ENCODE data around the gene PROM2. TPM values are rescaled to one million over a fixed set of nuclear protein-coding genes. Genes with fewer than 3 reads are reported as not detected.

The PROM2 gene
- polyA plus RNA-seq, 3 donors, result 26.4 to 42.8 (median 28.8) TPM

DNA sequence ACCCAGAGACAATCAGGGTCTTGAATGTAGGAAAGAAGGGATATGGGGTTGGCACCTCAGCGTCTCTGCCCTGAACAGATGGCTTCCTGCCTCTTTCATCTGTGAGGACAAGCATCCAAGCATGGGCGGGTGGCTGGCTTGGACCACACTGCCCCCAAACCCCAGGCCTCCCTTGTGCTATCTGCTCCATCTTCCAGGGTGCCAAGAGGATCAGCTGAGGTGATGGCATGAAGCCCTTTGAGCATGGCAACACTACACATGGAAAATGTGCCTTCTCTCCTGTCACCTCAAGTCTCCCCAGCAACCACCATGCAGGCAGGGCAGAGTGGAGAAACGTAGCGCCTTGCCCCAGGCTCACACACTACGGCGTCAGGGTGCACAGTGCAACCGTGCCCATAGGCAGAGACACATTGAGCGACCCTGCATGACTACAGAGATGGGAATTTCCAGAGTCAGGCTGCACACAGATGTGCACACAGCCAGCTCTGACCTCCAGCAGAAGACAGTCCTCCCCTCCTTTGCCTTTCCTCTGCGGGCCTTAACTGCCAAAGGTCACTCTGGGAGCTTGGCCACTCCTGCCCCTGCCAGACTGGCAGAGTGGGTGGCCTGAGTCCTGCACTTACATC, 24.4 kb downstream of the PROM2 start:
- no peak for DNase-seq (ENCODE audit: extremely low read depth in 1 of 11, low read depth in 9 of 11, low spot score in 4 of 11)

DNA sequence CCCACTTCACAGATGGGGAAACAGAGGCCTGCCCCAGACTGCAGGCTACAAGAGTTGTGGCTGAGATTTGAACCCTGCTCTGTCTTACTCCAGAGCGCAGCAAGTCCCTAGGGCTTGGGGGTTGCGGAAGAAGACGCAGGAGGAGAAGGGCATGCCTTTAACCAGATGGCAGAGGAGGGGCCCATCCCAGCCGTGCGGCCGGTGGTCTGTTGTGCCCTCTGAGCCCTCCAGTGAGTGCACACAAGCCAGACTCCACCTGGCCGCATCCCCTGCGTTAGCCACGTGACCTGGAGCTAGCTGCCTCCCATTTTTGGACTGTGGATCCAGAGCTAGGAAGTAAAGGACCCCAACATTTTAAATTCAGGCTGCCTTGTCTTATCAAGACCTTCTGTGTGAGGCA, 25.7 kb downstream of the PROM2 start:
- DNase-seq (ENCODE audit: extremely low read depth in 1 of 11, low read depth in 9 of 11, low spot score in 4 of 11), result no peak

DNA sequence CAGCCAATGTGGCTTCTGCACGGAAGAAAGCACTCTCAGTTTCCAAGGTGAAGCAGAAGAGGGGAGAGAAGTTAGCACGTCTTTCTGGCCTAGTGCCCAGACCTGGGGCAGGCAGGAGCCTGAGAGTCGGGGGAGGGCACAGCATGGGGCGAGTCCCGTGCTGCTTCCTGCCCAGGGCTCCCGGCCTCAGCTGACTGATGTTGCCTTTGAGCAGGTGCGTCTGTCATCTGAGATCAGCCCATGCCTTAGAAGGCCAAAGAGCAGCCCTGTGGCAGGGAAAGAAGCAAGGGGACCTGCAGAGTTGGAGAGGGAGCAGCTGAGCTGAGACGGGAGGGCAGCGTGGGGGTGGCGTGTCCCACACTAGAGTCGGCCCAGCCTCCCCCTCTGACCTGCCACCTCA, 26.2 kb downstream of the PROM2 start:
- DNase-seq (ENCODE audit: extremely low read depth in 1 of 11, low read depth in 9 of 11, low spot score in 4 of 11), result no peak

DNA sequence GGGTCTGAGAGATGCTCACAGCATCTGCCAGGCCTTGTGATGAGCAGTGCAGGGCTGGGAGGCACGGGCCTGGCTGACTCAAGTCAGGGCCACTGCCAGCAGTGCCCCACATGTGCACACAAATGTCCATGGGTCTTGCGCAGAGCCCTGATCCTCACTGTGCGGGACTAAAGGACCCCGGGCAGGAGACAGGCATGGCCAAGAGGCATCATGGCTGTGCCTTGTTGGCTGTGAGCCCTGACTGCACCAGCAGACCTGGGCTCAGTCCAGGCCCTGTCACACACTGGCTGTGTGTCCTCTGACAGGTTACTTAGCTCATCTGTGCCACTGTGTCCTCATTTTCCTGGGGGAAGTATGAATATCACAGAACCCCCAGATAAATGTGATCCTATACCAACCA, 26.9 kb downstream of the PROM2 start:
- no peak for DNase-seq (ENCODE audit: extremely low read depth in 1 of 11, low read depth in 9 of 11, low spot score in 4 of 11)

DNA sequence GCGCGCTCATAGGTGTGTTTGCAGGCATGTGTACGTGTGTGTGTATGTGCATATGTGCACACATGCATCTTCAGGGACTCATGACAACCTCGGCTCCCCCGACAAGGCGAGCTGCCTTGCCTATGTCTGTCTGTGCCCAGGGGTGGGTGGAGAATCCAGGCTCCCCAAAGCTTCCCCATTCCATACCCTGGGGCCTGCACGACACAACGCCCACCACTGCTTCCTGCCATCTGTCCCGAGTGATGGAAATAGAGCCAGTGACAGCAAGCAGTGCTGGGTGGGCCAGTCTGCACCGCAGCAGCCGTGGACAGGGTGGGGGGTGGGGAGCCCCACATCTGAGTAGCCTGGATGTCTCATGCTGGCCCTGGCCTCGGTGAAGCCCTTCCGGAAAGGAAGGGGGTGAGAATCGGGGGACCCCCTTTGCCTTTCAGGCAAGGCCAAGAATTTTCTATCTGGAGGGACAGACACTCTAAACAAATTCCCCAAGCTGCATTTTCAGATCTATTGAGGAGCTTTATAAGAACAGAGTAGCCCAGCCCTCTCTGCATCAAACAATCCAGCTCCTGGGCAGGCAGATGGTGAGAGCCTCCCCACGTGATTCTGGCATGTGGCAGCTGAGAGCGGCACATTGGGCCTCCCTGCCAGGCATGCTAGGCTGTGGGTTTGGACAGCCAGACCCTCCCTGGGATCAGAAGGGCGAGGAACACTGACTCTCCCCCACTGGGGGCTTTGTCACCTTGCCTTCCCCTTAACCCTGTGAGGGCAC, 27.8 kb downstream of the PROM2 start:
- no peak for DNase-seq (ENCODE audit: extremely low read depth in 1 of 11, low read depth in 9 of 11, low spot score in 4 of 11)

DNA sequence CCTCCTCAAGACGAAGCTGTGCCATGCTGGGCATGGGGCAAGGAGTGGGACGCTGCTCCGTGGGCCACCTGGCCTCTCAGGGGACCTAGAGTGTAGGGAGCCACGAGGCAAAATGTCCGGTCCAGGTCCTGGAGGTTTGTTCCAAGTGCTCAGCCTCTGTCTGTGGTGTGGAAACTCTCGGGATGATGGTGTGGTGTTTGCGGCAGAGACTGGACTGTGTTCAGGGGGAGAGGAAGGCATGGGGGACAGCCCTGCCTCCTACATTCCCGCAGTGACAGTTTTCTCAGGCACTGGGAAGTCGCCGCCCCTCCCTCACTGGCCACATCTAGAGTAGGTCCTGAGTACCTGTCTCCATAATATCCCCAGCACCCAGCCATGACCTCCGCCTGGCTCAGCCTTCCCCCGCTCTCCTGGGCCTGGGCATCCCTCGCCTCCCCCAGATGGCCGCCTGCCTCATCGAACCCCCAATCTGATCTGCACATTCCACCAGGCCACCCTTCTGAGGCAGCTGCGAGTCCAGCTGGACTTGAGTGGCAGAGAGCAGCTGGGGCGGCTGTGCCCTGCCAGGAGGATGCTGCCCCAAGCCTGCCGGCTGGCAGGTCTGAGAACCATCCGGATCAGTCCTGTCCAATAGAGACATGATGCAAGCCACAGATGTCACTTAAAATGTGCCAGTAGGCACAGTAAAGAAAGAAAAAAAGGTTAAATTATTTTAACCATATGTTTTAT, 29.1 kb downstream of the PROM2 start:
- DNase-seq (ENCODE audit: extremely low read depth in 1 of 11, low read depth in 9 of 11, low spot score in 4 of 11), result no peak

DNA sequence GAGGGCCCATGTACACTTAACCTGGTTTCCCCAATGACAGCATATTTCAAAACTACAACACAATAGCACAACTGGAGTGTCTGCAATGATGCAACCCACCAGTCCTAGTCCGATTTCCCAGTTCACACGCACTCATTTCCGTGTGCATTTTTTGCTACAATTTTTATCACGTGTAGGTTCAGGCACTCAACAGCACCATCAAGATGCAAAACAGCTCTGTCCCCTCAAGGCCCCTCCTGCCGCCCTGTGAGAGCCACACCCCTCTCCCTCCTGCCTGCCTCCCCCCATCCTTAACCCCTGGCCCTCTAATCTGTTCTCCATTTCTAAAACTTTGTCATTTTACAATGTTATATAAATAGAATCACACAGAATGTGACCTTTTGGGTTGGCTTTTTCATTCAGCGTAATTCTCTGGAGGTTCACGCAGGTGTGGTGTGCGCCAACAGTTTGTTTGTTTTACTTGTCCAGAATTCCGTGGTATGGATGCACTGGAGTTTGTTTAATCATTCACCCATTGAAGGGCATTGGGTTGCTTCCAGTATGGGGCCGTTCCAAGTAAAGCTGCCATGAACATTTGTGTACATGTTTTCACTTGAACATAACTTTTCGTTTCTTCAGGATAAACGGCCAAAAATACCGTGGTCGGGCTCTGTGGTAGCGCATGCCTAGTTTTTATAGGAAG, 31.3 kb downstream of the PROM2 start:
- no peak for DNase-seq (ENCODE audit: extremely low read depth in 1 of 11, low read depth in 9 of 11, low spot score in 4 of 11)

DNA sequence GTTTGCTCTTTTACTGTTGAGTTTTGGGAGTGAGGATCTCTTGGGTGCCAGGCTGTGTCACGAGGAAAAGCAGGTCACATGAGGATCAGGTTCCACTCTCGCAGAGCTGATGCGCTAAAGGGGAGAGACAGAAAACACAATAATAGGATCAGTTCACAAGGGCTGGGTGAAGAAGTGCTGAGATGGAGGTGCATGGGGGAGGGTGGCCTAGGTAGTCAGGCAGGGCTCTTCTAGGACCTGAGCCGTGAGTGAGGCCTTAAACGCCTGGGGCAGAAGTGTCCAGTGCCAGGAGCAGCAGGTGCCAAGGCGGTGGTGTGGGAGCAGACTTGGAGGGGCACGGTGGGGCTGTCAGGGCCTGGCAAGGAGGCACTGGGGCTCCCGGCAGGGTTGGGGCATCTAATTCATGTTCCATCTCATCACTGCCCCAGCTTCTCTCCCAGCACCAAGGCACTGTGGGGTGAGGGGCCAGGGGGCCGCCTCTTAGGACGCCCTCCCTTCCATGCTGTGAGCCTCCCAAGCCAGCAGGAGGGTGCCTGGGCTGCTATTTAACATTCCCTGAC, 32.2 kb downstream of the PROM2 start:
- DNase-seq (ENCODE audit: extremely low read depth in 1 of 11, low read depth in 9 of 11, low spot score in 4 of 11), result no peak

DNA sequence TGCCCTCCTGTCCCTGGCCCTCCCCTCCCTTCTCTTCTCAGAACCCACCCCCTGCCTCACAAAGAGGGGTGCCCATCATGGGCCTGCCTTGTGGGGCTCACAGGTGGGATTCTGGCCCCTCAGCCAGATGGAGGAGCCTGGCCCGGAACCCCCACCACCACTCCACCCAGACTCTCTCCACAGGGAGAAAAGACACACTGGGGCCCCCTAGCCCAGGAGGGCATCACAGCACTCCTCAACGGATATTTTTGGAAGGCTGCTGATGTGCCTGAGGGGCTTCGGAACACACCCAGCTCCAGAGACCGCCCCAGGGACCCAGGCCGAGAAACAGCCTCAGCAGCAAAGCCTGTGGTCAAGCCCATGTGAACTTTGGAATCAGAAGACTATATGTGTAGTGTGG, 32.8 kb downstream of the PROM2 start:
- no peak for DNase-seq (ENCODE audit: extremely low read depth in 1 of 11, low read depth in 9 of 11, low spot score in 4 of 11)

DNA sequence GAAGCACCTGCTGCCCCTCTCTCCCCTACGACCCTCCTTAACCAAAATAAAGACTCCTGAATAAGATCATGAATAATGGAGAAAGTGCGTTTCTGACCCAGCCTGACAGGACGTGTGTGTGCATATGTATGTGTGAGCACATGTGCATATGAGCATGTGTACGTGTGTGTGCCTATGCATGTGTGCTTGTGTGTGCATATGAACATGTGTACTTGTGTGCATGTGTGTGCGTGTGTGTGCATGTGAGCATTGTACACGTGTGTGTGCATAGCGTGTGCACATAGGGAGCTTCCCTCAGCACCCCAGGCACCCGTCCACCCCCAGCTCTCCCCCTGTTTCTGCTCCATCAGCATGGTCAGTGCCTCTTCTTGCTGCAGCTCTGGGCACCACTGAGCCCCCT, 33.6 kb downstream of the PROM2 start:
- DNase-seq (ENCODE audit: extremely low read depth in 1 of 11, low read depth in 9 of 11, low spot score in 4 of 11), result no peak

DNA sequence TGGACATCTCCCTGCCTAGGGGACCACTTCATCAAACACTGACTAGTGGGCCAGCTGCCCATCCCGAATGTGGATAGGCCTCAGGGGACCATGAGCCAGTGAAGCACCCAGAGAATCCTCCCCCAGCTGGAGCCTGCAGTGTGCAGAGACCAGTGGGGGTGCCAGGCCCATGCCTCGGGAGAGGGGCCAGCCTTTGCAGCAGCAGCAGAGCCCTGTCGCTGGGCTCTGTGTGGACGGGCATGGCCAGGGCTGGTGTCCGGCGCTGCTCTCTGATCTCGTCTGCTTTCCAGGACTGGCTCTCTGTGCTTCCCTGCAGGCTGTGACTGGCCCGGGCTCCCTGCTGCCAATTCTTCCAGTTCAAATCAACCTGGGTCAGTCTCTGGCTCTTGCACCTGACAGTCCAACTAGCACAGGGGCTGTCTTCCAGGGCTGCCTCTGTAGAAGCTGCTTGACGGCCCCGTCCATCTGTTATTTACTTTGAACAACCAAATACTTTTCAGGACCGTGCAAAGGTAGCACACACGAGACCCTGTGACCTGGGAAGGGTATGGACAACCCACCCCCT, 34.3 kb downstream of the PROM2 start:
- DNase-seq (ENCODE audit: extremely low read depth in 1 of 11, low read depth in 9 of 11, low spot score in 4 of 11), result no peak

DNA sequence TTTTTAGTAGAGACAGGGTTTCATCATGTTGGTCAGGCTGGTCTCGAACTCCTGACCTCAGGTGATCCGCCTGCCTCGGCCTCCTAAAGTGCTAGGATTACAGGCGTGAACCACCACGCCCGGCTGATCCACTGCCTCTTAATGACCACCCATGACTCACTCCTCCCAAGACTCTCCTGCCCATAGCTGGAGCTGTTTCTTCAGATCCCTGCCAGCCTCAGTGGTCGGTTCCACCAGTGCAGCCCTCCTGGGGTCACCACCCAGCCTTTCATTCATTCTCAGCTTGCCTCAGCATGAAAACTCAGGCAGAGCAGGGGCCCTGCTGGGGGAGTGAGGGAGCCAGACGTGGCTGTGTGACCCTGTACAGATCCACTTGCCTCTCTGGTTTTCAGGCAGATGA, 35.4 kb downstream of the PROM2 start:
- DNase-seq (ENCODE audit: extremely low read depth in 1 of 11, low read depth in 9 of 11, low spot score in 4 of 11), result no peak

DNA sequence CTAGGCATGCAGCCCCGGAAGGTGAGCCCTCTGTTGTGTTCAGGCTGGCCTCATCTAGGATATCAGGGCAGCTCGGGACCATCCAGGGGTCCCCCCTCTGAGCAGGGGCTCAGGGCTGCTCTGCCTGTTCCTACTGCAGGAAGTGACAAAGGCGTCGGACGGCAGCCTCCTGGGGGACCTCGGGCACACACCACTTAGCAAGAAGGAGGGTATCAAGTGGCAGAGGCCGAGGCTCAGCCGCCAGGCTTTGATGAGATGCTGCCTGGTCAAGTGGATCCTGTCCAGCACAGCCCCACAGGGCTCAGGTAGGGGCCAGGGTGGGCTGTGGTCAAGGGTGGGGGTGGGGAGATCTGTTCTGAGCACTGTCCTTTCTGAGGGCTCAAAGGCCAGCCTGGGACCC, 36.0 kb downstream of the PROM2 start:
- DNase-seq (ENCODE audit: extremely low read depth in 1 of 11, low read depth in 9 of 11, low spot score in 4 of 11), result no peak

DNA sequence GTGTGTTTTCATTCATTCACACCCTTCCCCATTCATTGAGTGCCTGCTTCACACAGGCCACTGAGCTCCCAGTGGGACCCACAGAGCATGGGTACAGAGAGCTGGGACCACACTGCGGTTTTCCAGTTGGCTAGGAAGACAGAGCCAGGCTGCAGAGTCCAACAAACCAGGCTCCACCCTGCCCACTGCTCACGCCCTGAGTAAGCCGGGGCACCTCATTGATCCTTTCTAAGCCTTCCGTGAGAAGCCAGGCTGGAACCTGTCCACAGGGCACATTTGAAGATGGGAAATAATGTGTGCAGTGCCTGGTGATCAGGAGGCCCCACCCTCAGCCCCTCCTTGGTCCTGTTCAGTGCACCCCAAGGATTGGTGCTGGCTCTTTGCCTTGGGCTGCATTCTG, 36.4 kb downstream of the PROM2 start:
- no peak for DNase-seq (ENCODE audit: extremely low read depth in 1 of 11, low read depth in 9 of 11, low spot score in 4 of 11)

DNA sequence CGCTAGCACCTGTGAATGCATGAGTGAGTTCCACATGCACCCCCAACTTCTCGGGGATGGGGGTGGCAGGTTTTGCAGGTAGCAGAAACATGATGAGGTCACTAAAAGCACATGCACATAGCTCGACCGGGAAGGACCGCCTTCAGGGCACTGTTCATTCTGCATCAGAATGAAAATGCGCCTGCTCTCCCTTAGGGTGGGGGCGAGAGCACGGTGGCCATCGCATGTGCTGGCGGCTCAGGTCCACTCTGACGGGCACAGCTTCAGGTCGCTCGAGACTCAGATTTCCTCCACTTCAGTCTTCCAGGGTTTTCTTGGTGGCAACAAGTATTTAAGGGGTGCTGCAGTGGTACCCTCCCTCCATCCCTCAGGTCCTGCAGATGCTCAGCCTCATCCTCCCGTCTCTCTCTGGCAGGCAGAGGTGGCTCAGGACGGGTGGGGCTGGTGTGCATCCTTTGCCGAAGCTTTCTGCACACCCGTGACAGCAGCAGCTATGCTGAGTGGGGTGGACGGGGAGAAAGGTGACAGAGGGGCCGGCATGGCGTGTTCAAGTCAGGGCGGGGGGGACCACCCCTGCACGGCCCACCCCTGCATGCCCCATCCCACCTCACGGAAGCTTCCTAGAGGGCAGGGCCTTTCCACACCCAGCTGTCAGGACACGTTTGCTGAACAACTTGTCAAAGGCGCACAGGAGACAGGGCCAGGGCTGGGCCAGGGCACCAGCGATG, 37.7 kb downstream of the PROM2 start:
- DNase-seq (ENCODE audit: extremely low read depth in 1 of 11, low read depth in 9 of 11, low spot score in 4 of 11), result no peak

DNA sequence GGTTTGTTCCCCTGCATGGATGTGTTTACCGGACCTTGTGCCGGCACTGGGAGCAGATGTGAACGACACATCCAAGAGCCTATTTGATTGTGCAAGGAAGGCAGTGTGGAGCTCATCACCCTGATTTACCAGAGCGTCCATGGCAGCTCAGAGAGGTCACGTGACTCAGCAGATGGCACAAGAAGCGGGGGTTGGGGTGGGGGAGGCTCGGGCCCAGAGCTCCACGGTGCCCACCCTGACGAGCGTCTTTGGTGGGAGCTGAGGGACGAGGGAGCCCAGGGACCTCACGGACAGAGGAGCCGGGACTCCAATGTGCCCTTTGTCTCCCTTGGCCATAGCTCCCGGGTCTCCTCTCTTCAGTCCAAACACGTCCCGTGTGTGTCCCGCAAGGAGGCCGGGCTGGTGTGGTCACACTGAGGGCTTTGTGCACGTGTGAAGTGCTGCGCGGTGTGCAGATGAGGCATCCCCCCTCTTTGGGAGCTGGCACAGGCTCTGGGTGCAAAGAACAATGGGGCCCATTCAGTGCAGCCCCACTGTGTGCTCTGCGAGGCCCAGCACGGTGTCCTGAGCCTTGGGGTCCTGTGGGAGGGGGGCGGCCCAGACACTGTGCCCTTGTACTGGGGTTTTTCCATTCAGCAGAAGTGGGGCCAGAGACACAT, 38.4 kb downstream of the PROM2 start:
- DNase-seq (ENCODE audit: extremely low read depth in 1 of 11, low read depth in 9 of 11, low spot score in 4 of 11), result no peak

DNA sequence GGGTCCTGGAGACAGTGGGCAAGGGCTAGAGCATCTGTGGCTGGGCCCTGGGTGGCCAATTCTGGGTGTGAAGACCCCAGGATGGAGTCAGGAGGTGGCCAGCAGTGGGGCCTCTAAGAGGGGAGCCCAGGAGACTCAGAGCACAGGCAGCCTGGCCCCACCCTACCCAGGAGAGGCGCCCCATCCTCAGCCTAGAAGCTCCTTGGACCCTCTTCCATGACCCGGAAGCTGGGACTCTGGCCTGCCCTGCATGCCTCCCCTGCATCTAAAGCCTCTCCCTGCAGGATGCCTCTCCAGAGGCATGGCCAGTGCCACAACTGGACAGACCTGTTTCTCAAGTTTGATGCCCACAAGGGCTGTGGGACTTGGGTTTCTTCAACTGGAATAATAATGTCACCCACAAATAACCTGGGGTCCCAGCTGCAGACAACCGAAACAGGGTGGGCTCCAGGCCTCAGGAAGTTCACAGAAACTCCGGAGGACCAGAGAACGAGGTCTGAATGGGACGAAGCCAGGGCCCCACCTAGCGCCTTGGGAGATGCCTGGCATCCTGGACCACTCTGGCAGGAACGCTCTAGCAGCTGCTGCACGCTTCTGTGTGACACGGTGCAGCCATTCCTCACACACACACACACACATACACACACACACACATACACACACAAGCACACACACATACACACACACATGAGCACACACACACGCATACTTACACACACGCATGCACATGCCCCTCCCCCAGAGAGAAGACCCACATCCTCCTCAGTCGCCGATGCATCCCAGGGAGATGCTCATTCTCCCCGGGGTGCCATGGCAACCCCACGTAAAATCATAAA, 39.3 kb downstream of the PROM2 start:
- no peak for DNase-seq (ENCODE audit: extremely low read depth in 1 of 11, low read depth in 9 of 11, low spot score in 4 of 11)
